Measurements from ENCODE around the gene UNC5B.
A peak's percentile ranks its signal among the peaks of the same experiment; 100 is the strongest.

UNC5B gene

DNA sequence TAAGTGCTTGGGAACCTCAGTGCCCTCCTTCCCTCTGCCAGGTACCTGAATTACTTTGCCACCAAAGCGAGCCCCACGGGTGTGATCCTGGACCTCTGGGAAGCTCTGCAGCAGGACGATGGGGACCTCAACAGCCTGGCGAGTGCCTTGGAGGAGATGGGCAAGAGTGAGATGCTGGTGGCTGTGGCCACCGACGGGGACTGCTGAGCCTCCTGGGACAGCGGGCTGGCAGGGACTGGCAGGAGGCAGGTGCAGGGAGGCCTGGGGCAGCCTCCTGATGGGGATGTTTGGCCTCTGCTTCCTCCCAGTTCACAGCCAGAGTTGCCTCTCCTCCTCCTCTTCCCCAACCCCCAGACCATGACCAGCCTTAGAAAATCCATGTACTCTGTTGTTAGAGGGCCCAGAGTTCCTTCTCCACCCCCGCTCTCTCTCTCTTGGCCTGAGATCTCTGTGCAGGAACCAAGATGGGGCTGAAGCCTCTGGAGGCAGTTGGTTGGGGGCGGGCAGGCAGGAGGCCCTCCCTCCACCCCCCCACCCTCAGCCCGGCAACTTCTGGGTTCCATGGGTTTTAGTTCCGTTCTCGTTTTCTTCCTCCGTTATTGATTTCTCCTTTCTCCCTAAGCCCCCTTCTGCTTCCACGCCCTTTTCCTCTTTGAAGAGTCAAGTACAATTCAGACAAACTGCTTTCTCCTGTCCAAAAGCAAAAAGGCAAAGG lies 86.9 kb downstream of the UNC5B start:
- no peak for DNase-seq (ENCODE audit: low read depth in 3 of 3)

DNA sequence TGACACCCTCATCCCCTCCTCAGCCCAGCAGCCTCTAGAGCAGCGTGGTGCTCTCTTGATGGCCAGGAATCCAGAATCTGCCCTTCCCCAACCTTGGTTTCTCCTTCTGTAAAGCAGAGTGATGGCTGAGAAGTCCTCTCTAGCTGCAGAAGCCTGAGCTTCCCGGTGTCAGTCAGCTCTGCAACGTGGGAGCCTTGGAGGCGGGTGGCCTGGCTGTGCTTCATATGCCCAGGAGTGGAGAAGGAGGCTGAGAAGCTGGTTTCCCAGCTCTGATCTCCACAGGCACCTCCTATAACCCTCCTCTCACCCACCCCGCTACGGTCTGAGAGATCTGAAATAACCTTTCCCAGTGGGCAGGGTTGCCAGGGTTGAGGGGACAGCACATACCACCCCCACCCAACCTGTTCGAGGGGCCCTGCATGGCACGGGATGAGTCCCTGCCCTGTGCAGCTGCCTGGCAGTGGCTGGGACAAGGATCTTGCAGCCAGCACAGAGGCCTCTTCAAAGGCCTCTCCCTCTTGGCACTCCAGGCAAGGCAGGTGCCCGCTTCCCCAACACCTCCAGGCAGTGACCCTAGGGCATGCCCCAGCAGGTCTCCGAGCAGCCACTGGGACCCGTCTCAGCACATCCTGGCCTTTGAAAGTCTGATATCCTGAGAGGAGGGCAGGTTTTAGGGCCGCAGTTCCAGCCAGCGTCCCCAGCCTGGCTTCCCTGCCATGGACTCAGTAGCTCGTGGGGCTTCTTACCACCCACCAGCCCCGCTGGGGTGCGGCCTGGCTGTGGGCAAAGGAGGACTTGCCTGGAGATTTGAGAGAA lies 88.4 kb downstream of the UNC5B start:
- no peak for DNase-seq (ENCODE audit: low read depth in 3 of 3)

- DNase-seq (ENCODE audit: low read depth in 3 of 3) = no peak
Measured at GRCh38 chr10:71301371-71301916, 89.1 kb downstream of the UNC5B start.

DNA sequence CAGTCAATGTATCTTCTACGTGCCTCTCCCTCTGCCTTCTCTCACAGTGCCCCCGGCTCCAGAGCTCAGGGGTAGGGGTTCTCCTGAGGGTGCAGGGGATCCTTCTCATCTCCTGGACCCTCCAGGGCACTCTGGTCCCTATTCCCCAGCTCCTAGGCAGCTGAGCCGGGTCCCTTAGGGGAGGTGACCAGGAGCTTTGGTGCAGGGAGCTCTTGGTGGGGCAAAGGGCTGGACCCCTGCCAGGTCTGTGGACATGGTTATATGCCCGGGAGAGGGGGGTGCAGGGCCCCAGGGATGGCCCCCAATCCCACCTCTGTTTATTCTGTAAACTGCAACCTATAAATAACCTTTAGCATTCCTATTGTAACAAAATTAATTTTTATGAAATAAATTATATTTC lies 90.1 kb downstream of the UNC5B start:
- DNase-seq (ENCODE audit: low read depth in 3 of 3) = no peak

DNA sequence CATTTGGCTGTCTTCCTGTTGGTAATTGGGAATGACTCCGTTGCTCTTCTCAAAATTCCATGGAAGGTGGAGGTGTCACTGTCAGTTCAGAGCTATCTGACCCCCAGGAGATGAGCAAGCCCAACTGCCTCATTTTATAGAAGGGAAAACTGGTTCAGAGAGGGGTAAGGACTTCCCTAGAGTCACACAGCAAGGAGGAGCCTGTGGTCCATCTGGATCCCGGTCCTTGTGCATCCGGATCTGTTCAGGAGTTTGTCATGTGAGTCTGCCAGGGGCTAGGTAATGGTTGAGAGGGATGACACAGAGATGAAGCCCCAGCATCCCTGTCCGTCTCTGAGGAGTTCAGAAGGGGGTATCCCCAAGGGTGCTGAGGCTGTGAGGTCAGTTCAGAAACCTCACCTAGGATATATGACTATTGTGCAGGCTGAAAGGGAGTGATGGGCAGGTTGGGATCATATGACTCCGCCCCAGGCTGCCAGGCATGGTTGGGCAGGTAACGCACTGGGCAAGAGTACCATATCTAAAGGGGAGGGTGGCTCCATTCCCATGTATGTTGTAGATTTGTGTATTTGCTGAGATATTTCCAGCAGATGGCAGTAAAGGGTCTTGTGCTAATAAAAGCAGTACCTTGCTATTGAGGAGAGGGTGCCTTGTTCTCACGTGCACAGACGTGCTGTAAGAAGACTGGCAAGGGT lies 90.7 kb downstream of the UNC5B start:
- DNase-seq (ENCODE audit: low read depth in 3 of 3) = no peak

DNA sequence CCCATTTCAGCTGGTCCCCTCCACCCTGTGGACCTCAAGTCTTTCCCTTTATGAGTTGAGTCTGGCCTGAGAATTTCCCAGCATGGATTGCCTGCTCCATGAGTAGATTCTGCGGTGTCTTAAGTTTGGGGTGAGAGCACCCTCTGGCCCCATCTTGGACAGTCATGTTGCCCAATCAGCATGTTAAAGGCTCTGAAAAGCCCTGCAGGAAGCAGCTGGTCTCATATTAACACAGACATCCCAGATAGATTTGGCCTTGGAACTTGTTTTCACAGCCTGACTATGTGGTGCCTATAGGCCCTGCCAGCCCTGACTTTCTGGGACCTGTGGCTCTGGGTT lies 91.2 kb downstream of the UNC5B start:
- no peak for DNase-seq (ENCODE audit: low read depth in 3 of 3)

- no peak for DNase-seq (ENCODE audit: low read depth in 3 of 3)
Measured at GRCh38 chr10:71304914-71305313, 92.5 kb downstream of the UNC5B start.

- no peak for DNase-seq (ENCODE audit: low read depth in 3 of 3)
Measured at GRCh38 chr10:71306979-71307378, 94.6 kb downstream of the UNC5B start.

- DNase-seq (ENCODE audit: low read depth in 3 of 3) = no peak
Measured at GRCh38 chr10:71307469-71308085, 95.2 kb downstream of the UNC5B start.

DNA sequence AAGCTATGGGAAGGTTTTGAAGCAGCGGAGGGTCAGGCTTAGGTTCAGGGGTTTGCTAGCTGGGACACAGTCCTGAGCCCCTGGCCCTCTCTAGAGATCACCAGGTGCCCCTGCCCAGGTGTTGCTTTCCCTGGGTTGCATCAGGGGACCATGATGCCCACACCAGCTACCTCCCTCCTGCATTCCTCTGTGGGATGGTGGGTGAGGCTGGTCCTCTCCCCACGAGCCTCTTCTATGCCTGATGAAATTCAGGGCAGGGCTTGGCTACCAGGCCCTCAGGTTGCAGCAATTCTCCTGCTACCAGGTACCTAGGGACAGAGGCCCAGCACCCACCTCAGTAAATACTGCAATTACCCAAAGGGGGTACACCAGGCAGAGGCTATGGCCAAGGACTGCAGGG lies 95.9 kb downstream of the UNC5B start:
- no peak for DNase-seq (ENCODE audit: low read depth in 3 of 3)

DNA sequence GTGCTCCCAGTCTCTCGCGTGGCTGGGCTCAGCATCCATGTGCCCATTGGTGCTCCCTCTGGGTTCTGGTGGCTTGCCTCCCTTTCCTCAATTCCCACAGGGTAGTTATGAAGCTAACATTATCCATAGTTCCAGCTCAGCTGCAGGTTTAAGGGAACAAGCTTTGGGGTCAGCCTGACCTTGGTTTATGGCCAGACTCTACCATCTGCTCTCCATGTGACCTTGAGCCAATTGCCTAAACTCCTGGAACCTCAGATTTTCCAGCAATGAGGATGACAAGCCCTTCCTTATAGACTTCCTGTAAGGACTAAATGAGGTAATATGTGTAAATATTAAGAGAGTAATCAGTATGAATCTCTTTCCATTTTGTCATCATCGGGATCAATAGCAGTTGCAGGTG lies 96.6 kb downstream of the UNC5B start:
- DNase-seq (ENCODE audit: low read depth in 3 of 3) = no peak

DNA sequence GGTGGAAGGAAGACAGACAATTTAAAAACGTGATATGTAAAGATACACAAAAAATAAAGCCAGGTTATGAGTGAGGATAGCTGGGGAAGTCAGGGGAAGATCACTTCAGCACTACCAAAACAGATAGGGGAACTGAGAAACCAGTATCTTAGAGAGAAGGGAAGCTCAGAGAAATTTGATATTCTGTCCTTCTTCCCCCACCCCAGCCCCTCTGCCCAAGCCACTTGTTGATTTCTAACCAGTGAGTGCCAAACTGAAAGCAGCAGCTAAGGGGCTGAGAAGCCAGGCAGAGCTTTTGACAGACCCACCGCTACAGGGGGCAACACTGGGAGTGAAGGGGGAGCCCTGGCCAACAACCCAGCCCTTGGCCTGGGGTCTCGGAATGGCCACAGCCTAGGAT lies 97.5 kb downstream of the UNC5B start:
- DNase-seq (ENCODE audit: low read depth in 3 of 3) = no peak

- DNase-seq (ENCODE audit: low read depth in 3 of 3) = no peak
Measured at GRCh38 chr10:71312220-71312619, 99.8 kb downstream of the UNC5B start.

DNA sequence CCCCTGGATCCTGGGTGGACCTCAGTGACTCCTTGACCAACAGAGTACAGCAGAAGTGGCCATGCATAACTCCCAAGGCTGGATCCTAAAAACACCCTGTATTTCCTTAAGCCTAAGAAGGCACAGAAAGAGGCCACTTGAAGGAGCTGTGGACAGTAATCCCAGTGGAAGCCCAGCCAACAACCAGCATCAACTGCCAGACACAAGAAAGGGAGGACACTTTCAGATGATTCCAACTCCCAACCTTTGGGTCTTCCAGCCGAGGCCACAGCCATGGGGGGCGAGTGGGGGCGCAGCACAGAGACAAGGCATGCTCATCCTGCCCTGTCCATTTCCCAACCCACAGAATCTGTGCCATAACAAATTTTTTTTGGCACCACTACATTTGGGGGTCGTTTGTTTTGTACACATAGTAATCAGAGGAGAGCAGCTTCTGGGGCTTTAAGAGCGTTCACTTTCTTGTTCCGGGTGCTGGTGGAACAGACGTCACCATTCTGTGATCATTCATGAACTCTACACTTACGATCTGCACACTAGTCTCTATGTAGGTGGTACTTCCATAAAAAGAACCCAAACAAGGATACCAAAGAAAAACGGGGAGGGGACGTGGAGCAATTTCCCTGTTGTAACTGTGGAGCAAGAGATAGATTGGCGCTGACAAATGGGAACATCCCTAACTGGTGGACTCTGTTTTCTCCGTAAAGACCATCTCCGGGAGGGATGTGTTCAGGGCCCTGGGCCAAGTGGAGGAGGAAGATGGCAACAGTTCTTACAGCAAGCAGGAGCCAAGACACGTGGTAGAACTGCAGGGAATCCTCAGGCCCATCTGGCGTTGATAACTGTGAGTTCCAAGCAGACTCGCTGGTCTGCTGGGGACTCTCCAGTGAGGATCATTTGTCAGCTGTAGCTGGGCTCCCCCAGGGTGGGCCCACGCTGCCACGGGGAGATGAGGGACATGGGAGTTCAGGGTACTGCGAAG lies 100.7 kb downstream of the UNC5B start:
- no peak for DNase-seq (ENCODE audit: low read depth in 3 of 3)

DNA sequence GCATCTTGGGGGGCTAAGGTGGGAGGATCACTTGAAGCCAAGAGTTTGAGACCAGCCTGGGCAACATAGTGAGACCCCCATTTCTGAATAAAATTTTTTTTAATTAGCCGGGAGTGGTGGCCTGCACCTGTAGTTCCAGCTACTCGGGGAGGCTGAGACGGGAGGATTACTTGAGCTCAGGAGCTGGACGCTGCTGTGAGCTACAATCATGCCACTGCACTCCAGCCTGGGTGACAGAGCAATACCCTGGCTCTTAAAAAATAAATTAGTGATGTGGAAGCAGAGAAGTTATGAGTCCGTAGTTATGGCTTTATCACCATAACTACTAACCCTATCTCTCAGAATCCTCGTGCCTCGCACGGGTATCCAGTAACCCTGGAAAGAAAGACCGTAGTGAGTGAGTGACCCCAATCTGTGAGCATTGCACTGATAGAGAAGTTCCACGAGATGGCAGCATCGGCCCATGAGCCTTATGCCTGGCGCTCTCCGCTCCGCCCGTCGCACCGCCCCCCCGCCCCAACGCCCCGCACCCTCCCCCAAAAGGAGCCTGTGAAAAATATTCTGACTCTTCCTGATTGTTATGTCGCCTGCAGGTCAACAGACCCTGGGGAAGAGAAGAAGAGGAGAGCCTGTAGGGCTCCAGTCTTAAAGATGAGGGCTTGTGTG lies 101.8 kb downstream of the UNC5B start:
- DNase-seq (ENCODE audit: low read depth in 3 of 3) = peak in 2 of 3 donors; percentile 21 to 24

DNA sequence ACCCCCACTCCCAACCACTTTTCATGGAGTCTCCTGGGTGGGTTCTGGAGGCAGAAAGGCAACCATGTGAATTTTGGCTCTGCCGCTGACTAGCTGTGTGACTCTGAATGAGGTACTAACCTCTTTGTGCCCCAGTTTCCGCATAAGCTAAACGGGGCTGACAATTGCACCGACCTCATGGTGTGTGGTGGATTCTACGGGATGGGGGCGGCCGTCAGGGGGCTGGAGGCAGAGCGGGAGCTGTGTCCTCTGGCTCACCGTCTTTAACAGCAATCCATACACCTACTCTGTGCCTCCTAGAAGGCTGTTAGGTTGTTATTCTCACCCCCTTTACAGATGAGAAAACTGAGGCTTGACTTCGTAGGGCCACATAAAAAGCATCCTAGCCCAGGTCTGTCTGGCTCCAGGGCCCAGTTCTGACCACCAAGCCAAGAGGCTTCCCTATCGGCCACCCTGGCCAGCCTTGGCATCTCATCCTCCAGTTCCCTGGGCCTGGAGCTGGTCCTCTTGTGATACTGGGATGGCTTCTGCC lies 102.4 kb downstream of the UNC5B start:
- no peak for DNase-seq (ENCODE audit: low read depth in 3 of 3)

- no peak for DNase-seq (ENCODE audit: low read depth in 3 of 3)
Measured at GRCh38 chr10:71316056-71316785, 103.9 kb downstream of the UNC5B start.

DNA sequence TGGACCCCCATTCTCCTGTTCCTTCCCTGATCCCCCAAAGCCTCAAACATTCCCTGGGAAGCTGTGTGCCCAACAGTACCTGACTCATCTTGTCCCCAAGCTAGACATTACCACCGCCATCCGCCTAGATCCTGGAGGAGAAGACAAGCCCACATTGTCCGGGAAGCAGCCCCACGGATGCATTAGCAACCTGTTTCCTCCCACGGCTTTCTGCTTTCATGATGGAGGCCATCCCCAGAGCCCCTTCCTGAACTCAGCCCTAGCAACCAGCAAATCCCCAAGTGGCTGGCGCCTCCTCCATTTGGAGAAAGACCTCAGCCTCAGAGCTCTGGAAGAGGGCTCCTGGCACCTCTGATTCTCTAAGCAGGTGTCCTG lies 104.4 kb downstream of the UNC5B start:
- no peak for DNase-seq (ENCODE audit: low read depth in 3 of 3)

DNA sequence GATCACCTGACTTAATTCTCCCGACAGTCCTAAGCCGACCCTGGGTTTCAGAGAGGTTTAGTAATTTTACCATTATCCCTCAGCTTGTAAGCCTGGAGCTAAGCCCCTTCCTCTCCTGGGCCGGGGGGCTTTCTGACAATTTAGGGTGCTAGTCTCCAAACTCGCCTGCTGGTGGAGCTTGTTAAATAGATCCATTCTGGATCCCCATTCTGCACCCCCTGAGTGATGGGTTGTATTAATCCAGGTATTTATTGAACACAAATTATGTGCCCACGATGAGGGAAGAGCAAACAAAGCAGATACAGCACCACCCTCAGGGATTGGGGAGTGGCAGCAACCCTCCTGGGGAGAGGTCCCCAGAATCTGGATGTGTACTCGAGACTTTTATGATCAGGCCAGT lies 105.4 kb downstream of the UNC5B start:
- DNase-seq (ENCODE audit: low read depth in 3 of 3) = no peak
